Ishikawa (cell line): ENCODE data around the gene CX3CR1.

ENCODE experiments used
- EP300 ChIP-seq: IDR thresholded peaks from 2 replicates; pipeline ENCODE4 v1.6.1; 2012; ENCODE audit warnings: borderline replicate concordance
- MAX ChIP-seq: IDR thresholded peaks from 2 replicates; pipeline ENCODE4 v1.6.1; 2012
- RAD21 ChIP-seq: IDR thresholded peaks from 2 replicates; pipeline ENCODE4 v1.6.1; 2012; ENCODE audit warnings: low read depth
- REST ChIP-seq: IDR thresholded peaks from 2 replicates; pipeline ENCODE4 v1.6.1; 2012; ENCODE audit warnings: low read depth, mild to moderate bottlenecking
- TAF1 ChIP-seq: IDR thresholded peaks from 2 replicates; pipeline ENCODE4 v1.6.1; 2012; ENCODE audit warnings: low read depth, mild to moderate bottlenecking
- TEAD4 ChIP-seq: IDR thresholded peaks from 2 replicates; pipeline ENCODE4 v1.6.1; 2012
- YY1 ChIP-seq: IDR thresholded peaks from 2 replicates; pipeline ENCODE4 v1.6.1; 2012; ENCODE audit warnings: low read depth
- ZBTB7A ChIP-seq: IDR thresholded peaks from 2 replicates; pipeline ENCODE4 v1.6.1; 2012; ENCODE audit warnings: low read depth

- no peak for TF ChIP-seq REST
- no peak for TF ChIP-seq EP300
- TF ChIP-seq TEAD4: no peak
- TF ChIP-seq MAX: no peak
- no peak for TF ChIP-seq ZBTB7A
- TF ChIP-seq TAF1: no peak
- no peak for TF ChIP-seq YY1
- no peak for TF ChIP-seq RAD21
Measured at GRCh38 chr3:39282057-39282456, 2.2 kb upstream of the CX3CR1 start.
